Endodermal cell (in vitro differentiated cells): ENCODE measurements around the gene FBXW11. TPM values are rescaled to one million over a fixed set of nuclear protein-coding genes. Genes with fewer than 3 reads are reported as not detected.

Experiments used
- DNase-seq: peaks from one replicate; pipeline ENCODE4 v3.0.0-alpha.2; 2017
- H3K27ac ChIP-seq: 2 replicates; pipeline ENCODE4 v1.5.1; 2013; ENCODE audit warnings: mild to moderate bottlenecking, low read depth, low read length, moderate library complexity
- H3K27me3 ChIP-seq: 2 replicates; pipeline ENCODE4 v1.6.1; 2013; ENCODE audit warnings: mild to moderate bottlenecking, low read length, moderate library complexity; ENCODE audit not compliant: insufficient read depth, control insufficient read depth, poor library complexity, severe bottlenecking
- H3K36me3 ChIP-seq: 2 replicates; pipeline ENCODE4 v1.7.0; 2013; ENCODE audit warnings: mild to moderate bottlenecking, low read length, moderate library complexity; ENCODE audit not compliant: control insufficient read depth, insufficient read depth
- H3K4me1 ChIP-seq: one replicate; pipeline ENCODE4 v1.7.0; 2013; ENCODE audit warnings: low read length; ENCODE audit not compliant: control insufficient read depth, insufficient read depth
- H3K4me3 ChIP-seq: 2 replicates; pipeline ENCODE4 v1.5.1; 2013; ENCODE audit warnings: mild to moderate bottlenecking, low read length, moderate library complexity
- H3K9ac ChIP-seq: 2 replicates; pipeline ENCODE4 v1.6.1; 2013; ENCODE audit warnings: mild to moderate bottlenecking, low read length, moderate library complexity; ENCODE audit not compliant: poor library complexity, severe bottlenecking; ENCODE audit errors: extremely low read depth
- H3K9me3 ChIP-seq: 2 replicates; pipeline ENCODE4 v1.6.1; 2013; ENCODE audit warnings: mild to moderate bottlenecking, low read length, moderate library complexity; ENCODE audit not compliant: control insufficient read depth
- H3K27ac Mint-ChIP-seq: 2 replicates; pipeline ENCODE4 v1.8.0; 2020; ENCODE audit warnings: mixed read lengths
- H3K27me3 Mint-ChIP-seq: 2 replicates; pipeline ENCODE4 v1.8.0; 2021; ENCODE audit warnings: mild to moderate bottlenecking, mixed read lengths; ENCODE audit not compliant: insufficient read depth
- H3K36me3 Mint-ChIP-seq: 2 replicates; pipeline ENCODE4 v1.8.0; 2020; ENCODE audit warnings: low read depth, mixed read lengths
- H3K4me1 Mint-ChIP-seq: 2 replicates; pipeline ENCODE4 v1.8.0; 2020; ENCODE audit warnings: mixed read lengths
- H3K4me3 Mint-ChIP-seq: 2 replicates; pipeline ENCODE4 v1.8.0; 2020; ENCODE audit warnings: mild to moderate bottlenecking, moderate library complexity, mixed read lengths
- H3K9me3 Mint-ChIP-seq: 2 replicates; pipeline ENCODE4 v1.8.0; 2020; ENCODE audit warnings: mild to moderate bottlenecking, mixed read lengths
- CTCF ChIP-seq: fragments of 200-600 bp; sonication (generic); conservative IDR thresholded peaks from 2 replicates; pipeline ENCODE4 v1.5.0; 2021; ENCODE audit warnings: antibody characterized with exemption, mild to moderate bottlenecking
- WGBS, 2 experiments: methylation state at CpG; one replicate each; pipeline versions ENCODE4 v1.1.5 to v1.1.7; 2013; ENCODE audit warnings: missing lambda C conversion rate in 2 of 2, mixed read lengths in 1 of 2; ENCODE audit not compliant: insufficient coverage in 1 of 2, insufficient read length in 1 of 2; 5-methylcytosine and 5-hydroxymethylcytosine counted together
- total RNA-seq, 2 donors: library from RNA; stranded (reverse); fragmentation: NEBNext Ultra II Directional in 1 of 2; extraction: Animal tissue kit (Norgen Biotek cat#: 25700) in 1 of 2; gene quantifications; 2 replicates in 1 of 2; 3 replicates in 1 of 2; pipeline ENCODE4 v1.2.1, GENCODE V29; 2021

FBXW11 gene
- total RNA-seq, 2 donors from 2014 or later, result 42.2 to 49.4 TPM

GRCh38 chr5:172048170-172048422, 41.7 kb upstream of the FBXW11 start:
- TF ChIP-seq CTCF, result no peak
- 85 to 100% methylated on average over 1 of the region's 1 CpG for WGBS, 2 experiments
- DNase-seq, result no peak
- Histone ChIP-seq H3K9me3 (no peaks in the 10 kb centered on the region), H3K36me3 (no peaks in the 10 kb centered on the region), H3K4me1 (peaks cover 6% of the 10 kb centered on the region), H3K9ac (no peak overlapping the region), H3K27ac (no peak overlapping the region), H3K27me3 (no peaks in the 10 kb centered on the region), H3K4me3 (no peak overlapping the region)
- peaks cover 4% of the 10 kb centered on the region for H3K36me3 Mint-ChIP-seq
- no peak overlapping the region for H3K4me3 Mint-ChIP-seq
- no peaks in the 10 kb centered on the region for H3K27me3 Mint-ChIP-seq
- no peak overlapping the region for H3K27ac Mint-ChIP-seq
- no peaks in the 10 kb centered on the region for H3K9me3 Mint-ChIP-seq
- peaks cover 5% of the 10 kb centered on the region for H3K4me1 Mint-ChIP-seq

GRCh38 chr5:172046593-172046992, 40.2 kb upstream of the FBXW11 start:
- peaks cover 5% of the 10 kb centered on the region for H3K4me1 Mint-ChIP-seq
- Histone ChIP-seq H3K9ac (no peak overlapping the region), H3K4me3 (no peak overlapping the region), H3K4me1 (no peaks in the 10 kb centered on the region), H3K36me3 (no peaks in the 10 kb centered on the region), H3K27me3 (no peaks in the 10 kb centered on the region), H3K9me3 (no peaks in the 10 kb centered on the region), H3K27ac (no peak overlapping the region)
- peaks cover 4% of the 10 kb centered on the region for H3K36me3 Mint-ChIP-seq
- no peaks in the 10 kb centered on the region for H3K9me3 Mint-ChIP-seq
- no peak for TF ChIP-seq CTCF
- H3K27me3 Mint-ChIP-seq, result no peaks in the 10 kb centered on the region
- H3K27ac Mint-ChIP-seq, result no peak overlapping the region
- DNase-seq, result no peak
- 94 to 100% methylated on average over 2 to 4 of the region's 4 CpGs for whole genome bisulfite sequencing, 2 experiments
- no peak overlapping the region for H3K4me3 Mint-ChIP-seq

- Histone ChIP-seq H3K36me3 (no peaks in the 10 kb centered on the region), H3K27me3 (no peaks in the 10 kb centered on the region), H3K27ac (no peak overlapping the region), H3K9ac (no peak overlapping the region), H3K4me3 (no peak overlapping the region), H3K9me3 (no peaks in the 10 kb centered on the region), H3K4me1 (no peaks in the 10 kb centered on the region)
- no peak overlapping the region for H3K27ac Mint-ChIP-seq
- whole genome bisulfite sequencing, 2 experiments, result 90 to 95% methylated on average over 3 to 7 of the region's 7 CpGs
- H3K27me3 Mint-ChIP-seq, result no peaks in the 10 kb centered on the region
- H3K4me1 Mint-ChIP-seq, result peaks cover 5% of the 10 kb centered on the region
- no peak for TF ChIP-seq CTCF
- peaks cover 3% of the 10 kb centered on the region for H3K36me3 Mint-ChIP-seq
- DNase-seq, result no peak
- no peak overlapping the region for H3K4me3 Mint-ChIP-seq
- no peaks in the 10 kb centered on the region for H3K9me3 Mint-ChIP-seq
These were observed 38.8 kb upstream of the FBXW11 start for GRCh38 chr5:172045315-172045632.
